GM18517 (cell line): Measurements from ENCODE around the gene MRPL1.
A peak's percentile ranks its signal among the peaks of the same experiment; 100 is the strongest.
"Not testable (repeated sequence)": the region's sequence is repeated elsewhere in the genome, so short reads cannot be mapped to it uniquely, and the experiment has no call there.

Experiments
- ATAC-seq: cut with Tn5 transposase; IDR thresholded peaks from one replicate; pipeline ENCODE4 v1.9.1; 2021; ENCODE audit warnings: mild to moderate bottlenecking, moderate library complexity; ENCODE audit not compliant: unreplicated experiment

Gene MRPL1

GRCh38 chr4:77849278-77849965, 13.2 kb upstream of the MRPL1 start:
- no peak for ATAC-seq

- peak; percentile 72 for ATAC-seq
Measured at GRCh38 chr4:77852892-77853495, 9.6 kb upstream of the MRPL1 start.

- no peak for ATAC-seq
Measured at GRCh38 chr4:77854431-77855111, 8.1 kb upstream of the MRPL1 start.

- ATAC-seq, result no peak
Measured at GRCh38 chr4:77856152-77856551, 6.5 kb upstream of the MRPL1 start.

GRCh38 chr4:77859256-77859655, 3.4 kb upstream of the MRPL1 start:
- ATAC-seq, result no peak

GRCh38 chr4:77861495-77861894, 1.1 kb upstream of the MRPL1 start:
- no peak for ATAC-seq

- ATAC-seq, result not testable (repeated sequence)
Measured at GRCh38 chr4:77863341-77863740, 711 bp downstream of the MRPL1 start.

GRCh38 chr4:77865259-77865658, 2.6 kb downstream of the MRPL1 start:
- ATAC-seq, result no peak

GRCh38 chr4:77872723-77873445, 10.3 kb downstream of the MRPL1 start:
- ATAC-seq, result no peak

GRCh38 chr4:77877167-77877566, 14.5 kb downstream of the MRPL1 start:
- ATAC-seq, result no peak

- no peak for ATAC-seq
Measured at GRCh38 chr4:77877771-77878565, 15.3 kb downstream of the MRPL1 start.

- ATAC-seq, result no peak
Measured at GRCh38 chr4:77880784-77881183, 18.2 kb downstream of the MRPL1 start.

- no peak for ATAC-seq
Measured at GRCh38 chr4:77881460-77882295, 19.0 kb downstream of the MRPL1 start.

GRCh38 chr4:77893451-77893850, 30.8 kb downstream of the MRPL1 start:
- ATAC-seq, result peak; percentile 76

GRCh38 chr4:77899607-77900006, 37.0 kb downstream of the MRPL1 start:
- ATAC-seq, result no peak

- no peak for ATAC-seq
Measured at GRCh38 chr4:77903186-77903585, 40.6 kb downstream of the MRPL1 start.

- no peak for ATAC-seq
Measured at GRCh38 chr4:77905651-77906263, 43.1 kb downstream of the MRPL1 start.

GRCh38 chr4:77910676-77911075, 48.0 kb downstream of the MRPL1 start:
- no peak for ATAC-seq

GRCh38 chr4:77911091-77911490, 48.5 kb downstream of the MRPL1 start:
- no peak for ATAC-seq
